Retina (tissue), 1 donor: ENCODE measurements around the gene CCDC60.

Experiments
- DNase-seq: peaks from one replicate; pipeline ENCODE4 v3.0.0-alpha.2; 2016

CCDC60 gene

DNA sequence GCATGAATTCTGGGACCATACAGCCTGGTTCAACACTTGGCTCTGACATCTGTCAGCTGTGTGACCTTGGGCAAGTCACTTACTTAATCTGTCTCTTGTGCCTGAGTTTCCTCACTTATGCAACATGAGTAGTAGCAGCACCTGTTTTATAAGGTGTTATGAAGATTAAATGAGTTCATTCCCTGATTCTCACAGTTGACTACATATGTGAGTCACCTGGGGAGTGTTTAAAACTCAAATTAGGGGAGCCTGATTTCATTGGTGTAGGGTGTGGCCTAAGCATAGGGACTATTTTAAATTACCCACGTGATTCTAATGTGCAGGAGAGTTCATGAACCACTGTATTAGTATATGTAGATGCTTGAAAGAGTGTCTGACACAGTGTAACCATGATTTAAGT is 222.3 kb downstream of the CCDC60 start:
- DNase-seq: no peak

DNA sequence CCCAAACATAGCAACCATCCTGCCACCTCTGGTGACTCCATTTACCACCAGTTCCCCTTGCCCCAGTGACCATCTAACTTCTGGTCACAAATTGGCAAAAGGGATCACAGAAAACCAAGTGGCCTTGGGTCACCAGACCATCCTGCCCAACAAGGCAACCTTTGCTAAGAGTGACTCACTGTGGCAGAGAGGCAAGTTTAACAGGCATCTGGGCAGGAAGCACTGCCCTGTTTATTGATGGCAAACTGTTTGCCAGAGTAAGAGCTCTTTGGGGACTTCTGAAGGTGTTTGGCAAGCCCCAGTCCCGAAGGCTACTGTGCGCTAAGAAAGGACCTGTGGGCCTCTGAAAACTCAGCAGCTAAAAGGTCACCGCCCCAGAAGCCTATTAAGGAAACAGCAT is 230.9 kb downstream of the CCDC60 start:
- DNase-seq: no peak

DNA sequence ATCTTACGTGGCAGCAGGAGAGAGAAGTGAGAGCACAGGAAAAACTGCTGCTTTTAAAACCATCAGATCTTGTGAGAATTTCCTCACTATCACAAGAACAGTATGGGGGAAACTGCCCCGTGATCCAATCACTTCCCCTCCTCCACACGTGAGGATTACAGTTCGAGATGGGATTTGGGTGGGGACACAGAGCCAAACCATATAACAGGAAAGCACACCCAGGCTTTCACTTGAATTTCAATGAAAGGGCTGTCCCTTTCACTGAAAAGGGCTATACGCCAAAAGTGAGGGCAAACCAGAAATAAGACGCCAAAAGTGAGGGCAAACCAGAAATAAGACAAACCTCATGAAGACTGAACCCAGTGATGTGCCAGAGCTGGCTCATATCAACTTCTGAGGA is 236.2 kb downstream of the CCDC60 start:
- DNase-seq: no peak

DNA sequence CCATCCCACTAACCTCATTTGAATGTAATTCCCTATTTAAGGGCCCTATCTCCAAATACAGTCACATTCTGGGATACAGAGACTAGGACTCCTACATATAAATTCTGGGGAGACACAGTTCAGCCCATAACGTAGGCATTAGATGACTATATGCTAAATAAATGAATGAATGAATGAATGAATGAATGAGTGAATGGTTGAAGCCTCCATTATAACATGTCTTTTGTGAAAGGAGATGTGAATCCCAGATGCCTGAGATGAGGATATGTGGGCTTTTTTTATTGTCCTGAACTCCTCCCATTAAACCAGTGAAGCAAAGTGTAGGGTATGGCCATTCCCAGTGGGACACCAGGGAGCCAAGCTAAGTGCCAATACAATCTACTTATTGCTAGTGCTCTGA is 238.6 kb downstream of the CCDC60 start:
- no peak for DNase-seq

DNA sequence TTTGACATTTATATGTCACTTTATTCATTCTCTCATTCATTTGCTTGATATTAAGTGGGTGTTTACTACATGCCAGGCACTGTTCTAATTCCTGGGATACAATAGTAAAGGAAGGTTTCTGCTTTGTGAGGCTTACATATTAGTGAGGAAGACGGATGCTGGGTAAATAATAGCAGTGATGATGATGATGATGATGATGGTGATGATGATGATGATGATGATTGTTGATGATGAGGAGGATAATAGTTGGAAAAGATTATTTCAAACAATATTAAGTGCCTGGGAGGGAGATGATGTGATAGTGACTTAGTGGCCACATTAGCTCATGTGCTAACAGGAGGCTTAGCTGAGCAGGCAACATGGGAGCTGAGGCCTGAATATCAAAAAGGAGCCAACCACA is 239.7 kb downstream of the CCDC60 start:
- DNase-seq: no peak

GRCh38 chr12:119576118-119576810 is 241.7 kb downstream of the CCDC60 start:
- DNase-seq: no peak

GRCh38 chr12:119576915-119577314 is 242.4 kb downstream of the CCDC60 start:
- DNase-seq: no peak

DNA sequence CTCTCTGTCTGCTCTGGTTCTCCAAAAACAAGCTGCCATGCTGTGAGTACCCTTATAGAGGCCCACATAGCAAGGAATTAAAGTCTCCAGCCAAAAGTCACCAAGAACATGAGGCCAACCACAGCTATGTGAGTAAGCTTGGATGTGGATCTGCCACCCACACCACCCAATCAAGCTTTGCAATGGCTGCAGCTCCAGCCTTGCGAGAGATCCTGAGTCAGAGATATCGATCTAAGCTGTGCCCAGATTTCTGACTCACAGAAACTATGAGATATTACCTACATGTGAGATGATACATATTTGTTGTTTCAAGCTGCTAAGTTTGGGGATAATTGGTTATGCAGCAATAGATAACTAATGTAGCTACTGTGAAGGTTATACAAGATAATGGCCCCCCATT is 243.6 kb downstream of the CCDC60 start:
- no peak for DNase-seq

DNA sequence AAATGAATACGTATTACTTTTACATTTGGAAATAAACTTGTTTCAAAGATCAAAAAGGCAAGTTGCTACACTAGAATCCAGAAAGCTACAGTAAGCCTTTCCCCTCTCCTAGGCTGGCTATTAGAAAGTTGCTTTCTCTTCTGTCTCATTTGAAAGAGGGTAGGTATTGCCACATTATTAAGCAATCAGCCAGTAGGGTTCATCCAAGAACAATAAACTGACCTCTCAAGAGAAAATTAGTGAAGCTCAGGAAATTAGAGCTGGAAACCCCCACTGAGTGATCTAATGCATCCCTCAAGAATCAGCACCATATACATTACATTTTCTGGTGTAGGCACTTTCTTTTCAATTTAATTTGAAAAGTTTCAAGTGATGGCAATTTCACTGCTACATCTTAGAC is 254.6 kb downstream of the CCDC60 start:
- DNase-seq: no peak

- DNase-seq: no peak
These were observed 255.1 kb downstream of the CCDC60 start for GRCh38 chr12:119589634-119590033.
